ENCODE data around the gene SFTPB.
A peak's percentile ranks its signal among the peaks of the same experiment; 100 is the strongest.
"Not testable (repeated sequence)": the region's sequence is repeated elsewhere in the genome, so short reads cannot be mapped to it uniquely, and the experiment has no call there.

SFTPB gene

DNA sequence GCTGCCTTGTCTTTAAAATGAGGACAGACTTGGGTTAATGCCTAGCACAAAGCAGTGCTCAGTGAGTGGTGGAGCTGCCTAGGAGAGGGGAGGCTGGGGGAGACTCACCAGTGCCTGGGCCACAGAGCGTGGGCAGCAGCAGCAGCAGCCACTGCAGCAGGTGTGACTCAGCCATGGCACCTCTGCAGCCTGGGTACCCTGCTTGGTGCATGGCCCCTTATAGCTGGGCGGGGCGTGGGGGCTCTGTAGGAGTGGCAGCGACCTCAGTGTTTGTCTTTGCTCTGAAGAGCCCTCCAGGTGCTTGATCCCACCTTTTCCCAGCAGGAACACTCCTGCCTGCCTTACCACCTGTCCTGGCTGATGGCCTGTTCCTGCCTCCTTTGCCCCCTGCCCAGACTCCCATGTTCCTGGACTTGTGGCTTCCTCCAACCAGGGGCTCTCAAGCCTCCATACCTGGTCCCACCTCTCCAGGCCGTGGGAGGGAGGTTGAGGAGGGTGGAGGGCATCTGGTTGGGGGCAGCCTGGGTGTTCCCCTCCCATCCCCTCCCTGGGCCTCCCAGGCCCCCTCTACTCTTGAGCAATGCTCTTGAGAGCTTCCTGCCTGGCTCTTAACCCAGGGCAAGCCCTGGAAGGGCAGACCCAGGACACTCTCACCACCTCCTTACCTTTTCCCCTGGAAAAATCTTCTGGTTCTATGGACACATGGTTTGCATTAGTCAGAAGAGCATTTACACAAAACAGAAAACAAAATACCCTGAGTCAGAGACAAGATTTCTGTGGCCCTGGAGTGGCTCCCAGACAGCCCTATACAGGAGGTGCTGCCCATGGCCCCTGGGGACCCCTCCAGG is at the start of gene SFTPB:
Gene SFTPB, minus strand, starts transcription at position 191 of the 848 bp plus-strand sequence. Its CDS starts 16 bp downstream, at position 175.
- DNase-seq (ENCODE audit: low read depth), result no peak

DNA sequence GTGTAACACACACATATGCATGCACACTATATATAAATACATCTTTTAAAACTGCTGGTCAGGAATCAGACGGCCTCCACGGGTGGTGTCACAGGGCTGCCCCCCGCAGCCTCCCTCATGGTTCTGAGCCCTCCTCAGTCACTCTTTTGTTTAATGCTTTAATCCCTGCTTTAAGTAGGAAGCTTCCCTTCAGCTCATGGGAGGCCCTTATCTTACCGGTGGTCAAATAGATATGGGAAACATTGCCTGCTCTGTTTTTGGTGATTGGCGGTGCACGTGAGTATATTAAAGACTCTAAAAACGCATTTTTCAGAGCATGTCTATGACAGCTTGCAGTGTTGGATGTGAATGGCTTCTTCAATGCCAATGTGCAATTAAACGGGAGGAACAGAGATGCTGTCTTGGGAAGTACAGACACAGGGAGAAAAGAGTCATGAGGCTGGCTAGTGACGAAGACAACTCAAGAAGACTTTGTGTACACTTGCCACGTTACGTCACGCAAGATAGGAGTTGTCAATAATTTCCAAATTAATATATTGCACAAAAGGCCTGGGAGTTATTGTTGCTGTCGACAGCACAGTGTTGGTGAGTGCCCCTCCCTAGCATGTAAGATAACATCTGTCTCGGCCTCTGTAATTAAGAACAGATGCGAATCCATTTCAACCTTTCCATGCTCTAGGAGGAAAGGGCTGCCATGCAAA is 49.5 kb upstream of the SFTPB start:
- no peak for DNase-seq (ENCODE audit: low read depth)

DNA sequence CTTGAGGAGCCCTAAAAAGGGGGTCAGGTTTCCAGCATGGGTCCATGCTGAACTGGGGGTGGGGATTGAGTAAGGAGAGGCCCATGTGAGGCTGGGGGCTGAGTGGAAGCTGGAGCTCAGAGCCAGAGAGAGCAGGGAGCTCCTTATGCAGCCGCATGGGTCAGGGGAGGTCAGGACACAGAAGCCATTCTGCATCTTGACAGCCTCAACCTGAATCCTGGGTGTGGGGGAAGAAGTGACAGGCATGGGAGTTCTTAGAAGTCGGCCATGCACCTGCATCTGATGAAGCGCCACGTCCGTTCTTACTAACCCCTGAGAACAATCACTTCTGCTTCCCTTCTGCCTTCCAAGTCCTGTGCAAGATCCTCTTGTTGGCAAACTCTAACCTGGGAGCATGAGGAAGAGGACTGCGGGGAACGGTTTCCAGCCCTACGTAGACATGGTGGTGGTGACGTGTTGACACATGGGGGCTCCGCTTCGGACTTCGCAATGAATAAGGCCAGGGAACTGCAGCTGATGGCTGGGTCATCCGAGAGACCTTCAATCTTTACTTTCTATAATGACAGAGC is 48.4 kb upstream of the SFTPB start:
- DNase-seq (ENCODE audit: low read depth), result no peak

GRCh38 chr2:85714841-85715240 is 46.8 kb upstream of the SFTPB start:
- no peak for DNase-seq (ENCODE audit: low read depth)

DNA sequence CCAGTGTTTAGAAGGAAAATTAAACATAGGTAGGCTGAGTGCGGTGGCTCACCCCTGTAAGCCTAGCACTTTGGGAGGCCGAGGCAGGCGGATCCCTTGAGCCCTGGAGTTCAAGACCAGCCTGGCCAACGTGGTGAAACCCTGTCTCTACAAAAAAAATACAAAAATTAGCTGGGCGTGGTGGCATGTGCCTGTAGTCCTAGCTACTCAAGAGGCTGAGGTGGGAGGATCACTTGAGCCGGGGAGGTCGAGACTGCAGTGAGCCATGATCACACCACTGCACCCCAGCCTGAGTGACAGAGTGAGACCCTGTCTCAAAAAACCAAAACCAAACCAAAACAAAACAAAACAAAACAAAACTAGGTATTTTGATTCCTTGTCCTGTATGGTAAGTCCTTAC is 46.4 kb upstream of the SFTPB start:
- DNase-seq (ENCODE audit: low read depth), result not testable (repeated sequence)

DNA sequence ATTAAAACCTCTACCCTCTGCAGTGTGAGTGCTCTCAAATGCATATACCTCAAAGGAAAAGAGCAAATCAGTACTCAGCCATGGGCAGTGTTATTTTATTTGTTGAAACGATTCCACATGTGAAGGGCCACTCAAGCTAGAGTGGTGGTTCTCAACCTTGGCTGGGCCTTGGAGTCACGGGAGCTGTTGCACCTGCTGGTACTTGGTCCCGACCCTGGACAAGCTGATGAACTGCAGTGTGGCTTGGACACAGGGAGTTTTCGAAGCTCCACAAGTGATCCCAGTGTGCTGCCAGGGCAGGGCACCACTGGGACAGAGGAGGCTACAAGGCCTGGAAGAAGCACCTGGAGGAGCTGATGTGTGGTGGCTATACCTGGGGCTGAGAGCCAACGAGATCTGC is 45.8 kb upstream of the SFTPB start:
- no peak for DNase-seq (ENCODE audit: low read depth)

DNA sequence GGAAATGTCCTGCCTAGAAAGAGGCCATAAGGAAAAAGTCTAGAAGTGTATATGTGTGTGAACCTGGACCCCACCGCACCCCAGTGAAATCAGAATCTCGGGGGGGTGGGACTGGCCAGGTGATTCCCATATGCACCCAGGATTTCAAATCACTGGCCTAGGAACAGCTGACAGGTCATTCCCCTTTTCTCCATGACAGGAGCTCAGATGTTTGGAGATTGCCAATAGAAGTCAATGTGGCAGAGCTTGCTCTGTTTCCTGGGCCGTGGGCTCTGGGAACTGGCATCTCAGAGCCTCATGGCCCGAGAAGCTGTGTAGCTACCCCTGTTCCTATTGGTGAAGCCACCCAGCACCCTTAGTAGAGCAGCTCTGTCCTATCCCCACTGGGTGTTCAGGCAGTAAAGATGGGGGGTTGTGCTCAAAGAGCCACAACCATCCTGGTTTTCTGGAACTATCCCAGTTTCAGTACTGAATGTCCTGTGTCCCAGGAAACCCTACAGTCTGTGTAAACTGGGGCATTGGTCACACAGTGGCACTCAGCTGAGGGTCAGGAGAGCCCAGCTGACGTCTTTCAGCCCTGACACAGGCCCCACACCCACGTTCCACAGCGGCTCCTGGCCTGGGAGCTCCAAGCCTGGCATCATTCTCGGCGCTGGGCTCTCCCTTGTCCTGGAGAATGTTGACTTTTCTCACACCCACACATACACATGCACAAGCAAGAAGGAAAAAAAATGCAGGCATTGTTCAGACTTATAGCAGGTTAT is 45.0 kb upstream of the SFTPB start:
- DNase-seq (ENCODE audit: low read depth), result no peak

DNA sequence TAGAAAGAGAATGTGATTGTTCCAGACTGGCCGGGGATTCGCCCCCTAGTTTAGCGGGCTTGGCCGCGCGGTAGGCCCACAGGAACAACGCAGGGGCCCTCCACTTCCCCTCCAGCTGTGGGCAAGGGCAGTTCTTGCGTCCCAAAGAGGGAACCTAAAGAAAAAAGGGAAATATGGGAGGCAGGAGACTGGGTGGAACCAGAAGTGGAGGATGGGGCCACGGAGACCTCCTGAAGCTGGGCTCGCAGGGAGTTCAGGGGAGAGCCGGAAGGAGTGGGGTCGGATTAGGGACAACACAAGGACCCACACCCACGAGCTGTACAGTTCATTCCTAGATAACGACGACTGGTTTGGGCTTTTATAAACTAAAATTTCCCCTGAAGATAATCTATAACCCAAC is 44.3 kb upstream of the SFTPB start:
- no peak for DNase-seq (ENCODE audit: low read depth)

DNA sequence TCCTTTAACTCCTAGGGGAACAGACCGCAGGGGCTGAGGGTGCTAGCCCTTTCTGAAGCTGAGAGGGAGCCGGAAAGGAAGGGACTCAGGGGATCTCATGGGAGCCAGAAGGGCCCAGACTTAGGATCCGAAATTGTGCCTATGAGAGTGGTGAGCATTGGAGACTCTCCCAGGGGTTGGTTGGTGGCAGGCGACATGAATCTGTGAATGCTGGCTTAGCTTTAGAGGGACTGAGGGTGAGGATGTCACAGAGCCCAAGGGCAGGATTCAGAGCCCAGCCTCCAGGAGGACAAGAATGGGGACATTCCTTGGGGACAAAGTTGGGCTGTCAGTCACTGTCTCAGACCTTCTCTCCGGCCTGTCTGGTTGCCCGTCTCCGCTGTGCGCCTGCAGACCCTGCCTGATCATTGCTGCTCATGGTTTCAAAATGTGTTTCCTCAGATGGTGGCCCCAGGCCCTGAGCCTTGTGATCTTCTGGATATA is 43.6 kb upstream of the SFTPB start:
- DNase-seq (ENCODE audit: low read depth), result no peak

DNA sequence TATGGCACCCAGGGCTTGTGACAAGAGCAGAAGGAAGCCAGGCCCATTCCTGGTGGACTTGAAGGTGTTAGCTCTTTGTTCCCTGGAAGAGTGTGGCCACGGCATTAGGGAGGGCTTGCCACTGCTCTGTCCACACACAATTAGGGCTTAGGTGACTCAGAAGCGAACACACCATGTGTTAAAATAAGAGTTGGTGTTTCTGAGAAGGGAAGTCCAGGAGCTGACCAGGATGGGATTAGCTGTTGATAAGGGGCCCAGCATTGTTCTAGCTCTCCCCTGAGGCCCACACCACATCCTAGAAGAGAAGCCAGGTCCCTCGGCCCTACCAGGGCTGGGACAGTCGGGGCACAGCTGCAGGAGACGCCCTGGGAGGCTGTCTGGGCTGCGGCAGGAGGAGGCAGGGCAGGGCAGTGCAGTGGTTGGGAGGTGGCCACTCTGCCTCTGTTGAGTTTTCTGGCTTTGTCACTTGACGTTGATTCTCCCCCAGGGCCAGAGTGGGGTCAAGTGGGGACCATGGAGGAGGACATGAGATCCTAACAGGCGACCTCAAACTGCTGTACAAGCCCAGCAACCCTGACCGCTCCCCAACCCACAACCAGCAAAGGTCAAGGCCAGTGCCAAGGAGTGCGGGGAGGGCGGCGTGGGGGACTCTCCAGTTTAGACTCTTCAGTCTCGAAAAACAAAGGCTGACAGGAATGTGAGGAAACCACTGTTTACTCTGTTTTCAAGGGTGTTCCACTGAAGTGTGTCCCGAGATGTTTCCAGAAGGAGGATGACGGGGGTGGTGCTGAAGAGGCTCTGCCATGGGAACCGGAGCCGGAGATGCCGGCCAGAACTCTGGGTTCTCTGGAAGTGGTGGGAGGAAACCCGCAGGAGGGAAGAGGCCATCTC is 42.9 kb upstream of the SFTPB start:
- DNase-seq (ENCODE audit: low read depth), result no peak

DNA sequence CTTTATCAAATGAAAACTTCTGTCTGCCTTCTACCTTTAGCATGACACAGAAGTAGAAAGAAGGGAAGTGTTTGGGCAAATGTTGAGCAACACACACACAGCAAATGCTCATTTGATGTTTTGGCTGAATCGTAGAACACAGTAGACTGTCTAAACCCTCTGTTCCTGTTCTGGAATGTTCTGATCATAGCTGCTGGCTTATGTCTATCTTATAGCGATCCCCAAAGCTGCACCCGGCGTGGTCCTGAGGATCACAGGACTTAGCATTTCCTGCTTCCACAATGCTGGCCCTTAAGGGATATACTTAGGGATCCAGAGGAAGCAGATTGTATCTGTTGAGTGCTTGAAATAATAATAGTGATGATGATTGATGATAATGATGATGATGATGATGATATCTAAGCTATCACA is 41.4 kb upstream of the SFTPB start:
- DNase-seq (ENCODE audit: low read depth), result no peak

DNA sequence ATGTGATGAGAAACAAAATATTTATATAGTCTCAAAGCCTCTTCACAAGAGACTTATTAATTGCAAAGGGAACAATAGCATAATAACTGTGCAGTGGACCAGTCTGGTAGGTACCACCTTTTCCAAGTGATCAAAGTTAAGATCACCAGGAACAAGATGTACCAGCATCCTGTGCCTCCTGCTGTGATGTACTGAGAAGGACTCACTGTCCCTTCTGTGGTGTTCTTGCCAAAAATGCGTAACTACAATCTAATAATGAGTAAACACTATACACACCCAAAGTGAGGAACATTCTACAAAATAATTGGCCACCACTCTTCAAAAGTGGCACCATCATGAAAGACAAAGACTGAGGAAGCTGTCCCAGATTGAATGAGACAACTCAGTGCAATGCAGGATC is 40.6 kb upstream of the SFTPB start:
- DNase-seq (ENCODE audit: low read depth), result no peak

- DNase-seq (ENCODE audit: low read depth), result peak; percentile 60
Observed at GRCh38 chr2:85707304-85707703, 39.3 kb upstream of the SFTPB start.

GRCh38 chr2:85706599-85707296 is 38.7 kb upstream of the SFTPB start:
- DNase-seq (ENCODE audit: low read depth), result no peak

DNA sequence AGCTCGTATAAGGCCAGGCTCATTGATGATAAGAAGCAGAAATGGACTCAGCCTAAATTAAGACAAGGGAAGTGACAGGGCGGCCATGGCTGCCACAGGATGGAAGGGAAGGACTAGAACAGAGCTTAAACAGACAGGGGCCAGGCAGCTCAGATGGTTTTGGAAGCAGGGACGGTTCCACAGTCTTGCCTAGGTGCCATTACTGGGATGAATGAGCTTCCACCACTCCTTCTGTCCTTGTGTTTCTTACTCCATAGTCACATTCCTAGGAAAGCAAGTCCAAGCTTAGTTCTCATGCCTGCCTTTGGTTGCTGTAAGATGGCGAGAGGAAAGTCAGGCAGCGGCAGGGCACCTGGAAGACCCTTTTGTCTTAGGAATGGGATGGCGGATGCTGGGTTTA is 38.1 kb upstream of the SFTPB start:
- DNase-seq (ENCODE audit: low read depth), result no peak

DNA sequence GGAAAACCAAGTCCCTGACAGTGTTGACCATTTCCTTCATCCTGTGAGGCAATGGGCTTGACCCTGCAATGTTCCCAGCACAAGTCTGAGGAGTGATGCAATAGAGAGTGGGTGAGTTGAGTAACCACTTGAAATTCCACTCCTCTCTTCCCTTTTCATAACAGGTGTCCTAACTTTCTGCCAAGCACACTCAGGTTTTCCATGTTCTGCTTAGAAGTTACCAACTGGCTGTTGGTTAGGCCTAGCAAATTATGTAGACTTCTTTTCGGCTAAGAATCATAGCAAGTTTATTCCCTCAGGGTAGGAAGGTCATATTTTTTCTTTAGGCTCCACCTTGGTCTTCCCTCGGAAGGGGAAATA is 37.7 kb upstream of the SFTPB start:
- DNase-seq (ENCODE audit: low read depth), result no peak

DNA sequence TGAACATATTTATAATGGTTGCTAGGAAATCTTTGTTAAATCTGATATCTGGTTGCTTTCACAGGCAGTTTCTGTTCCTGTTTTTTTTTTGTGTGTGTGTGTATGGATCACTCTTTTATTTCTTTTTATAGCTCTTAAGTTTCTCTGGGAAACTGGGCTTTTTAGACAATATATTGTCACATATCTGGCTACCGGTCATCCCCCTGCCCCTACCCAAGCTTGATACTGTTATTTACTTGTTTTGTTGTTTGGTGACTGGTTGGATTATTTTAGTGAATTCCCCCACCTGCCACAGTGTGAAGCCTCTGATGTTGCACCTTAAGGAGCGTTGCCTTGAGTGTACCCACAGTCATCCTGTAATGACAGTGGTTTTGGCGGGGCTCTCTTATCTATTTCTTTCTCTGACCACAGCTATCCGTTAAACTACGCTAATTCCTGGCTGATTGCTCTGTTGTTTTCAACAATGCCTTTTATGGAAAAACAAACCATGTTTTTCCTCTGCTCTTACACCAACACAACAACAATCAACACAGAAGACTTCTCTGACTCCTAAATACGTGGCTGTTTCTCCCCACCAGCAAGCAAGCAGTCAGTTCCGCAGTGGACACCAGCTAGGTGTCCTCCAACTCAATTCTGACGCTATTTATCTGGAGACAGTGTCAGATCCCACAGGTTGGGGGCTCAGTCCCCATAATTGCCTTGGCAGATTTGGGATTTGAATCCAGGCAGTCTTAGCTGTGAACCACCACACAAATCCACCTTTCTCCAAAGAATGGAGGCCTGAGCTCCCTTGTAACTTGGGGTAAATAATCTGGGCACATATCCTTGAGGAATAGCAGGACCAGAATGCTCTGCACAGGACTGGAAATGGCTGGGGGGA is 37.0 kb upstream of the SFTPB start:
- DNase-seq (ENCODE audit: low read depth), result peak; percentile 32

GRCh38 chr2:85704038-85704437 is 36.0 kb upstream of the SFTPB start:
- DNase-seq (ENCODE audit: low read depth), result no peak

- no peak for DNase-seq (ENCODE audit: low read depth)
Observed at GRCh38 chr2:85703329-85703728, 35.3 kb upstream of the SFTPB start.

- DNase-seq (ENCODE audit: low read depth), result no peak
Observed at GRCh38 chr2:85702800-85703199, 34.8 kb upstream of the SFTPB start.
